Mesenchymal stem cell (in vitro differentiated cells and primary cell): ENCODE data around the gene SLC35F1.

Experiments used
- DNase-seq: peaks from one replicate; pipeline ENCODE4 v3.0.0-alpha.2; 2013
- H2AFZ ChIP-seq: one replicate; pipeline ENCODE4 v1.6.1; 2013; ENCODE audit warnings: low read depth, mild to moderate bottlenecking, control low read depth, inconsistent platforms, low read length, moderate library complexity
- H2AK5ac ChIP-seq: 2 replicates; pipeline ENCODE4 v1.6.1; 2013; ENCODE audit warnings: low read length, moderate library complexity, mild to moderate bottlenecking, inconsistent platforms; ENCODE audit not compliant: severe bottlenecking
- H2BK120ac ChIP-seq: one replicate; pipeline ENCODE4 v1.6.1; 2013; ENCODE audit warnings: low read depth, mild to moderate bottlenecking, inconsistent platforms, low read length, moderate library complexity
- H2BK12ac ChIP-seq, 2 experiments: one replicate each; pipeline ENCODE4 v1.6.1; 2013; ENCODE audit warnings: inconsistent platforms in 2 of 2, low read length in 2 of 2, mild to moderate bottlenecking in 2 of 2, moderate library complexity in 2 of 2, control low read depth in 1 of 2
- H2BK15ac ChIP-seq: one replicate; pipeline ENCODE4 v1.6.1; 2013; ENCODE audit warnings: mild to moderate bottlenecking, low read depth, inconsistent platforms; ENCODE audit not compliant: poor library complexity, severe bottlenecking
- H2BK5ac ChIP-seq: 2 replicates; pipeline ENCODE4 v1.6.1; 2013; ENCODE audit warnings: low read depth, mild to moderate bottlenecking, low read length, control low read depth, inconsistent platforms; ENCODE audit not compliant: poor library complexity, severe bottlenecking
- H3K14ac ChIP-seq, 2 experiments: one replicate each; pipeline ENCODE4 v1.6.1; 2013; ENCODE audit warnings: inconsistent platforms in 2 of 2, low read length in 2 of 2, control low read depth in 1 of 2, mild to moderate bottlenecking in 1 of 2, moderate library complexity in 1 of 2
- H3K18ac ChIP-seq, 2 experiments: one replicate each; pipeline ENCODE4 v1.6.1; 2013; ENCODE audit warnings: inconsistent platforms in 2 of 2, low read length in 2 of 2, control low read depth in 1 of 2, low read depth in 1 of 2, mild to moderate bottlenecking in 1 of 2
- H3K23ac ChIP-seq, 2 experiments: one replicate each; pipeline ENCODE4 v1.6.1; 2013; ENCODE audit warnings: inconsistent platforms in 2 of 2, low read length in 2 of 2, mild to moderate bottlenecking in 2 of 2, moderate library complexity in 2 of 2, control low read depth in 1 of 2
- H3K27ac ChIP-seq: 2 replicates; pipeline ENCODE4 v1.5.1; 2013; ENCODE audit warnings: mild to moderate bottlenecking, moderate library complexity, low read length, control low read depth, inconsistent platforms; ENCODE audit not compliant: poor library complexity, severe bottlenecking
- H3K27me3 ChIP-seq, 2 experiments: 2 replicates each; pipeline versions ENCODE4 v1.6.1 to v1.7.0; 2013; ENCODE audit warnings: low read length in 2 of 2, mild to moderate bottlenecking in 2 of 2, moderate library complexity in 2 of 2, control low read depth in 1 of 2, inconsistent platforms in 1 of 2; ENCODE audit not compliant: control insufficient read depth in 1 of 2, insufficient read depth in 1 of 2
- H3K36me3 ChIP-seq, 2 experiments: 2 replicates each; pipeline versions ENCODE4 v1.6.1 to v1.7.0; 2013; ENCODE audit warnings: low read length in 2 of 2, control low read depth in 1 of 2, inconsistent platforms in 1 of 2, low read depth in 1 of 2, mild to moderate bottlenecking in 1 of 2; ENCODE audit not compliant: insufficient read depth in 2 of 2, control insufficient read depth in 1 of 2
- H3K4ac ChIP-seq, 2 experiments: one replicate each; pipeline ENCODE4 v1.6.1; 2013; ENCODE audit warnings: inconsistent platforms in 2 of 2, low read length in 2 of 2, mild to moderate bottlenecking in 2 of 2, moderate library complexity in 2 of 2, control low read depth in 1 of 2, low read depth in 1 of 2
- H3K4me1 ChIP-seq: 2 replicates; pipeline ENCODE4 v1.6.1; 2013; ENCODE audit warnings: low read depth, low read length, control low read depth; ENCODE audit not compliant: control insufficient read depth, insufficient read depth
- H3K4me2 ChIP-seq: 2 replicates; pipeline ENCODE4 v1.6.1; 2013; ENCODE audit warnings: low read length, mild to moderate bottlenecking, inconsistent platforms; ENCODE audit not compliant: poor library complexity, severe bottlenecking
- H3K4me3 ChIP-seq, 2 experiments: 2 replicates each; pipeline versions ENCODE4 v1.5.1 to v1.7.0; 2013; ENCODE audit warnings: low read length in 2 of 2, mild to moderate bottlenecking in 2 of 2, control low read depth in 1 of 2, low read depth in 1 of 2; ENCODE audit not compliant: insufficient read depth in 1 of 2
- H3K79me1 ChIP-seq: replicated peaks from 2 replicates; pipeline ENCODE4 v1.6.1; 2013; ENCODE audit warnings: mild to moderate bottlenecking, control low read depth, low read length, inconsistent platforms; ENCODE audit not compliant: poor library complexity, severe bottlenecking
- H3K9ac ChIP-seq: 2 replicates; pipeline ENCODE4 v1.7.0; 2013; ENCODE audit warnings: mild to moderate bottlenecking, low read length, moderate library complexity
- H3K9me3 ChIP-seq: 2 replicates; pipeline ENCODE4 v1.7.0; 2013; ENCODE audit warnings: mild to moderate bottlenecking, low read length; ENCODE audit not compliant: control insufficient read depth
- H4K8ac ChIP-seq: one replicate; pipeline ENCODE4 v1.6.1; 2013; ENCODE audit warnings: inconsistent platforms, mild to moderate bottlenecking, low read length, moderate library complexity
- H4K91ac ChIP-seq: one replicate; pipeline ENCODE4 v1.6.1; 2013; ENCODE audit warnings: mild to moderate bottlenecking, low read length, inconsistent platforms
- WGBS: methylation state at CpG from one replicate; pipeline ENCODE4 v1.1.7; 2013; ENCODE audit warnings: mixed read lengths; 5-methylcytosine and 5-hydroxymethylcytosine counted together

Gene SLC35F1

GRCh38 chr6:118163542-118163941 is 256.5 kb downstream of the SLC35F1 start:
- WGBS, result 82% methylated on average over 1 of the region's 1 CpG
- Histone ChIP-seq H2AFZ (no peak overlapping the region), H3K9ac (no peak overlapping the region), H3K23ac (no peak overlapping the region), H4K91ac (no peak overlapping the region), H3K27ac (no peak overlapping the region), H3K36me3 (no peaks in the 10 kb centered on the region), H3K14ac (no peak overlapping the region), H3K27me3 (no peaks in the 10 kb centered on the region), H3K9me3 (no peaks in the 10 kb centered on the region), H3K4me3 (no peak overlapping the region), H3K4me2 (no peak overlapping the region), H2AK5ac (no peak overlapping the region), H4K8ac (no peak overlapping the region), H2BK120ac (no peak overlapping the region), H2BK12ac (no peak overlapping the region), H3K4ac (no peak overlapping the region), H2BK15ac (no peak overlapping the region), H2BK5ac (no peak overlapping the region), H3K79me1 (no peaks in the 10 kb centered on the region), H3K18ac (no peak overlapping the region), H3K4me1 (no peaks in the 10 kb centered on the region)
- DNase-seq, result no peak

- Histone ChIP-seq H2AK5ac (no peak overlapping the region), H3K9ac (no peak overlapping the region)
- 80% methylated on average over 1 of the region's 1 CpG for WGBS
These were observed 258.4 kb downstream of the SLC35F1 start for GRCh38 chr6:118165500-118165899.

GRCh38 chr6:118168421-118168820 is 261.4 kb downstream of the SLC35F1 start:
- Histone ChIP-seq H3K79me1 (no peaks in the 10 kb centered on the region), H2BK15ac (no peak overlapping the region), H2BK12ac (no peak overlapping the region), H3K9ac (no peak overlapping the region), H3K23ac (no peak overlapping the region), H3K9me3 (peaks cover 3% of the 10 kb centered on the region), H3K14ac (no peak overlapping the region), H4K91ac (no peak overlapping the region), H2BK5ac (no peak overlapping the region), H3K27me3 (no peaks in the 10 kb centered on the region), H3K4me3 (no peak overlapping the region), H2AFZ (no peak overlapping the region), H3K4me2 (no peak overlapping the region), H2BK120ac (no peak overlapping the region), H3K4ac (no peak overlapping the region), H2AK5ac (no peak overlapping the region), H3K27ac (no peak overlapping the region), H3K36me3 (no peaks in the 10 kb centered on the region), H3K18ac (no peak overlapping the region), H3K4me1 (no peaks in the 10 kb centered on the region), H4K8ac (no peak overlapping the region)
- WGBS, result 83% methylated on average over 2 of the region's 5 CpGs
- DNase-seq, result peak; percentile 17

More at GRCh38 chr6:118165500-118165899, 258.4 kb downstream of the SLC35F1 start:
- Histone ChIP-seq H3K4ac (no peak overlapping the region), H2BK15ac (no peak overlapping the region), H3K4me3 (no peak overlapping the region), H2BK5ac (no peak overlapping the region), H3K14ac (no peak overlapping the region), H3K18ac (no peak overlapping the region), H3K4me2 (no peak overlapping the region), H3K79me1 (no peaks in the 10 kb centered on the region), H3K27me3 (no peaks in the 10 kb centered on the region), H4K8ac (no peak overlapping the region), H3K27ac (no peak overlapping the region), H3K4me1 (no peaks in the 10 kb centered on the region), H2BK12ac (no peak overlapping the region), H2BK120ac (no peak overlapping the region), H3K9me3 (no peaks in the 10 kb centered on the region), H4K91ac (no peak overlapping the region), H3K23ac (no peak overlapping the region), H2AFZ (no peak overlapping the region), H3K36me3 (no peaks in the 10 kb centered on the region)
- DNase-seq, result no peak

- 78% methylated on average over 2 of the region's 2 CpGs for WGBS
- Histone ChIP-seq H3K4me3 (no peak overlapping the region), H3K36me3 (no peaks in the 10 kb centered on the region), H3K23ac (no peak overlapping the region), H4K91ac (no peak overlapping the region), H2BK5ac (no peak overlapping the region), H3K18ac (no peak overlapping the region), H3K79me1 (no peaks in the 10 kb centered on the region), H3K4me1 (no peaks in the 10 kb centered on the region), H3K14ac (no peak overlapping the region), H4K8ac (no peak overlapping the region), H3K9me3 (peaks cover 17% of the 10 kb centered on the region), H3K4me2 (no peak overlapping the region), H3K4ac (no peak overlapping the region), H3K27me3 (no peaks in the 10 kb centered on the region), H2AK5ac (no peak overlapping the region), H2BK12ac (no peak overlapping the region), H2BK15ac (no peak overlapping the region), H3K27ac (no peak overlapping the region), H3K9ac (no peak overlapping the region), H2AFZ (no peak overlapping the region), H2BK120ac (no peak overlapping the region)
- DNase-seq, result no peak
These were observed 264.8 kb downstream of the SLC35F1 start for GRCh38 chr6:118171852-118172251.
